Measurements from ENCODE around the gene PLXNA2.

The PLXNA2 gene

DNA sequence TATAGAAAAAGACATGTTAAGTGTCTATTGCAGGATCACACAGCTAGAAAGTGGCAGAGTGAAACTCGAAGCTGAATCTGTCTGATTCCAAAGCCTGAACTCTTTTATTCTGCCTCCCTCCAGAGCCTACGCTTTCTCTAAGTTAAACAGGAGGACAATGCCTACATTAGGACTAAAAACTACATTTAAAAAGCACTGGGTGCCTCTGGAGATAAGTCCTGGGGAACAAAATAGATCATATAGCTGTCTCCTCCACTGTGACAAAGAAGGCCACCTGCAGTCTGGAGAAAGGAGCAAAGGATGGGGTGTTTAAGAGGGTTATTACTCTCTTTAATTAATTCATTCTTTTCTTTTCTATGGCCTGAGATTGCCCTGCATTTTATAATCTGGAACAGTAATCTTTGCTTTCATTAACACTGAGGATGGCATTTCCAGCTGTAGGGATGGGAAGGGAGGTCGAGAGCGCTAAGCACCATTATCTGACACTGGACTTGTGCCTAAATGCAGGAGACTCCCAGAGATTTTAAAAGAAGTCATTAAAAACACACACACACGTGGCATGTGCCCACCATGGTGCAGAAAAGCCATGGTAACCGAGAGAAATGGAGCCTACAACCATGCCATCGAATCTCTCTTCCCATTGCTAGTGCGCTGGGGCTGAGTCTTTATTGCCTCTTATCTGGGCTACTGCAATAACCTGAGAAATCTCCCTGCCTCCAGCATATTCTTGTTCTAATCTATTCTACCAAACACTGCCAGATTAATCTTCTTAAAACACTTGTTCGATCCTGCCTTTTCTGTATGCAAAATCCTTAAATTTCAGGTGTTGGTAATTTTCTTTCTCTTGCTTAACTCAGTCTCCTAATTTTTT lies 92.2 kb downstream of the PLXNA2 start:
- FAIRE-seq (no peak), DNase-seq (ENCODE audit: insufficient read length, low spot score) (no peak)

GRCh38 chr1:208150833-208151458 lies 93.2 kb downstream of the PLXNA2 start:
- DNase-seq (ENCODE audit: insufficient read length, low spot score) (no peak), FAIRE-seq (no peak)

GRCh38 chr1:208149776-208150514 lies 94.2 kb downstream of the PLXNA2 start:
- DNase-seq (ENCODE audit: insufficient read length, low spot score) (no peak), FAIRE-seq (no peak)

GRCh38 chr1:208149213-208149612 lies 95.0 kb downstream of the PLXNA2 start:
- no peak for FAIRE-seq

DNA sequence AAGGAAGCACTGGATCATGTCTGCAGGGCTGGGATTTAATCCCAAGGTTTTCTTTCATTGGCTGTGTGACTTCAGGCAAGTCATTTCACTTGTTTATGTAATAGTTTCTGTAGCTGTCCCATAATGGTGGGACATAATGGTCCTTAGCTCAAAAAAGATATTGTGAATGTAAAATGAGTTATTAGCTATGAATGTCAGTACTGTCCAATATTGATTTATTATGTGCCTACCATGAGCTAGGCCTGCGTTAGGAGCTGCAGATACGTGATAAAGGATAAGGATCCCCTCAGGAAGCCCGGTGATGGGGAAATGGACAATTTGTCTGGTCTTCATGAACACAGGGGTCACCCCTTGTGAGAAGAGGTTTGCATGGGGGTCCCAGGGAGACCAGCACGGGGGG lies 95.8 kb downstream of the PLXNA2 start:
- no peak for FAIRE-seq
- no peak for DNase-seq (ENCODE audit: insufficient read length, low spot score)

More at GRCh38 chr1:208149213-208149612, 95.0 kb downstream of the PLXNA2 start:
- DNase-seq (ENCODE audit: insufficient read length, low spot score) = no peak

GRCh38 chr1:208146650-208147049 lies 97.5 kb downstream of the PLXNA2 start:
- DNase-seq (ENCODE audit: insufficient read length, low spot score) (no peak), FAIRE-seq (no peak)

- DNase-seq (ENCODE audit: insufficient read length, low spot score) (no peak), FAIRE-seq (no peak)
Measured at GRCh38 chr1:208145167-208145566, 99.0 kb downstream of the PLXNA2 start.

- DNase-seq (ENCODE audit: insufficient read length, low spot score) (no peak), FAIRE-seq (no peak)
Measured at GRCh38 chr1:208142590-208143382, 101.4 kb downstream of the PLXNA2 start.

DNA sequence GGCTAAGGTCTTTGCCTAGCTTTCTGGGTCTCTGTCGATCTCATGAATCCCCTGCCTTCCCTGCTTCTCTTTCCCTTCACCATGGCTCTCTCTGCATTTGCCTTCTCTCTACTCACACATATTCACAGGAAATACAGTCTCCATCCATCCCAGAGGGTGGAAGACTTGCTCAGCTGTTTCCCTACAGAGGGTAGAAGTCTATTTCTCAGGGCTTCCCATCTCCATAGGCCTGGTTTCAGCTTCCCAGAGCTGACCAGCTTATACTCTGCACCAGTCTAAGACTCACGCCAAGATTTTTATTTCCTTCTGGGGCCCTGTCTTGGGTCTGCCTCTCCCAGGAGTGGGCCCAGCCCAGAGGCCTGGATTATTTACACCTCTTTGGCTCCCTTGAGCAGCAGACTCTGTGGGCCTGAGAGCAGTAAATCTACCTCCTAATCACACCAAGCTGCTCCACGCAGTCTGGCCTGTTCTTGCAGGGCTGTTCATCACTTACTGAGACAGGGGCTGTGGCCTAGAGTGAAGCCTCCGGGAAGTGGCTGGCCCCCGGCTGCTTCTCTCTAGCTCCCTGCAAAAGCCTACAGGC lies 102.5 kb downstream of the PLXNA2 start:
- DNase-seq (ENCODE audit: insufficient read length, low spot score) = no peak
- no peak for FAIRE-seq

DNA sequence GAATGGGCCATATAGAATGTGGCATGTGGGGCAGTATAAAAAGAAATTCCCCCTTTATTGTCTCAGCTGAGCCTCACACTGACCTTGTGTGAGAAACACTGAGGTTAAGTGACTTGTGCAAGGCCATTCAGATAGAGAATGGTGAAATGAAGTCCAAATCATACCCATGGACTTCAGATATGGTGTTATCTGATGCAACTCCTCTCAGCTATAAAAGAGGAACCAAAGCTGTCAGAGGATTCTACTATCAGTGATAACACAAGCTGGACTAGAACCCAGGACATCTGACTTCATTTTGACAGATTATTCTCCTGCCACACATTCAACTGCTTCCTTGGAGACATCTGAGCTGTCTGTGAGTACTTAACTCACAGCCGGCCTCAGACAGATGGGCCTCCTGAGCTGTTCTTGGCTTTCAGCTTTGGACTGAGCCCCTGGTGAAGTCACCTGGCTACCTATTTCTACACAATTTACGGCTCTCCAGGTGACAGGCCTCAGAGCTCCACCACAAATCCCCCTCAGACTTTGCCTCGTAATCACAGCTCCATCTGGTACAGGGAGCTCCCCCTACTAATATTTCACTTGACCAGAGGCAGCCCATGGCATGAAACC lies 104.6 kb downstream of the PLXNA2 start:
- FAIRE-seq (no peak), DNase-seq (ENCODE audit: insufficient read length, low spot score) (no peak)

GRCh38 chr1:208137193-208137592 lies 107.0 kb downstream of the PLXNA2 start:
- FAIRE-seq = no peak
- no peak for DNase-seq (ENCODE audit: insufficient read length, low spot score)

- FAIRE-seq (no peak), DNase-seq (ENCODE audit: insufficient read length, low spot score) (no peak)
Measured at GRCh38 chr1:208136459-208137182, 107.6 kb downstream of the PLXNA2 start.

DNA sequence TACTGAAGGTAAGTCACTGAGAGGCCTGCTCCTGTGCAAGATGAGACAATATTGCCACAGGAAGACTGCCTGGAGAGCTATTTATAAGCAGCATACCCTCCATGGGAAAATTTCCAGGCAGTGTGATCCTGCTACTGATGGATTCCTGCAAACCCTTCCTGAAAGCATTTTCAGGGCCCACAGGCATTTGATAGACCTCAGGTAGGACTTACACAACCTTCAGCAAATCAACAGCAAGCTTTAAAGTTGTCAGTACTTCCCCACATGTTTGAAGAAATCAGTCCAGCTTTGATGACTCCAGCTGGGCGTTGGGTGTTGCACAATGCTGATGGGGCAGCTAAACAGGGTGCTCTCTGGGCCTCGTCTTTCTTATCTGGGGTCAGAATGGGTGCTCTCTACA lies 108.8 kb downstream of the PLXNA2 start:
- FAIRE-seq (no peak), DNase-seq (ENCODE audit: insufficient read length, low spot score) (no peak)

DNA sequence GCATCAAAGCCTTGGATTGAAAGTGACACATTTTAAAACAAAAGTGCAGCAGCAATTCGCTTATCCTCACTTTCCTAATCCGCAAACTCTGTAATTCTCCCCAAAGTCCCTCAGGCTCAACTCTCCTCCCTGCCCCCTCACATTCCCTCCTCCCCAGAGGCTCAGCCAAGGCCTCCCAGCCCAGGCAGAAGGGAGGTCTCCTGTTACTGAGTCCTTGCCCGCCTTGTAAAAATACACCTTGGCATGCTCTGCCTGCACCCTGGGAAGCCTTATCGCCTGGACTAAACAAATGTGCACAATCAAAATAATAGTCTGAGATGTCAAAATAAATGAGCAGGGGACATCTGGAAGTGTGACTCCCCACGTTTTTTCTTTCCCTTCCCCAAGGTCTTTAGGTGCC lies 109.7 kb downstream of the PLXNA2 start:
- FAIRE-seq (no peak), DNase-seq (ENCODE audit: insufficient read length, low spot score) (no peak)

DNA sequence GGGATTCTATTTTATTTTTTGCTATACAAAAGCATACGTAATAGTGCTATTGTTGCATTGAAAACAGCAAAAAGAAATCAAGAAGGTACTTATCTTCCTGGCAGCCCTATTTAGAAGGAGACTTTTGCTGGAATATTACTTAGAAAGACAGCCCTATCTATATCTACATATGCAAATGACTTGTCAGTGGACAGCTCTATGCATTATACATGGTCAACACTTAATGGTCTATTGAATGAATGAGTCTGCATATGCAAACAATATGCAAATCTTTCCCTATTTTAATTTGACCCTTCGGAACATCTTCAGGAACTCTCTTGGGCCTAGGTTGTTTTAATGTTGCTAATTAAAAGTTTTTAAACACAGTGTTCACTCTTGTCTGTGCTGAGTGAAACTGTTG lies 110.8 kb downstream of the PLXNA2 start:
- no peak for DNase-seq (ENCODE audit: insufficient read length, low spot score)
- no peak for FAIRE-seq

GRCh38 chr1:208132287-208132882 lies 111.8 kb downstream of the PLXNA2 start:
- DNase-seq (ENCODE audit: insufficient read length, low spot score) = peak; percentile 50
- FAIRE-seq = no peak

- DNase-seq (ENCODE audit: insufficient read length, low spot score) (no peak), FAIRE-seq (no peak)
Measured at GRCh38 chr1:208131621-208132286, 112.4 kb downstream of the PLXNA2 start.

DNA sequence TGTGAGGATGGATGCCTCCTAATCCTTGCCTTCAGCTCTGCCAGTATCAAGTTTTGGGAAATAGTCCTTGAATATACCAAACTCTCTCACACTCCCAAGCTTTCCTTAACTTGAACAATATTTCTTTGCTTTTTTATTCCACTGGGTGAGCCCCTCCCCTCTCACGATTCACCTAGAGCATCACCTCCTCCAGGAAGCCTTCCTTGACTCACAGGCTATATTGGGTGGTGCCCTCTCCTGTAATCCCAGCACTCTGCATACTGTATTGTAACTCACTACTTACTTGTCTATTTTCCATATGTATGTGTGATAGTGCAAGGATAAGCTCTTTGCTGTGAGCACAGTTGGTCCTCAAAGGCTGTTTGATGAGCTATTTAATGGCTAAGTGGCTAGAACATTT lies 114.7 kb downstream of the PLXNA2 start:
- DNase-seq (ENCODE audit: insufficient read length, low spot score) (no peak), FAIRE-seq (no peak)
